Measurements from ENCODE around the gene DAPK2. TPM values are rescaled to one million over a fixed set of nuclear protein-coding genes. Genes with fewer than 3 reads are reported as not detected.

The DAPK2 gene
- total and polyA plus RNA-seq, 7 experiments from 2014 or later, result 0.46 to 9.3 (median 4.2) TPM; not detected in 3

GRCh38 chr15:63943829-63944680 is 102.2 kb downstream of the DAPK2 start:
- ATAC-seq (no peak), DNase-seq (no peak)
- peak overlapping the region in 1 of 9 donors; percentile 9 for H3K27ac Mint-ChIP-seq
- POLR2A ChIA-PET, result no interaction called here
- peaks cover 12 to 44% (median 16%) of the 10 kb centered on the region in 7 donors for H3K4me1 Mint-ChIP-seq
- no peaks in the 10 kb centered on the region for H3K27me3 Mint-ChIP-seq
- H3K4me3 Mint-ChIP-seq, result no peak overlapping the region
- Histone ChIP-seq H3K36me3 (ENCODE audit: control insufficient read depth in 2 of 3, insufficient read depth in 3 of 3, low read length in 3 of 3) (no peaks in the 10 kb centered on the region), H3K27me3 (ENCODE audit: control insufficient read depth in 2 of 2, insufficient read depth in 2 of 2, low read length in 2 of 2) (no peaks in the 10 kb centered on the region), H3K9me3 (ENCODE audit: control insufficient read depth in 2 of 3, low read length in 3 of 3) (no peaks in the 10 kb centered on the region), H3K27ac (ENCODE audit: low read depth, low read length) (no peak overlapping the region), H3K4me1 (ENCODE audit: control insufficient read depth in 2 of 2, insufficient read depth in 2 of 2, low read length in 2 of 2) (peaks cover 10 to 15% of the 10 kb centered on the region in 2 donors), H3K4me3 (ENCODE audit: low read length) (no peak overlapping the region)
- H3K36me3 Mint-ChIP-seq, result peaks cover 0 to 10% (median 0%) of the 10 kb centered on the region in 5 donors
- CTCF ChIA-PET, result interaction anchor here (0.6 to 1.9 kb wide), 7 partner anchors 9 to 177 kb away, joined by 3 to 7 read pairs (median 4); no protein-coding TSS in a partner anchor
- no peaks in the 10 kb centered on the region for H3K9me3 Mint-ChIP-seq
- intact Hi-C loops (cut with micrococcal nuclease), result no loop called here

- Histone ChIP-seq H3K27ac (ENCODE audit: low read depth, low read length) (no peak overlapping the region), H3K9me3 (ENCODE audit: control insufficient read depth in 2 of 3, low read length in 3 of 3) (no peaks in the 10 kb centered on the region), H3K4me3 (ENCODE audit: low read length) (no peak overlapping the region), H3K36me3 (ENCODE audit: control insufficient read depth in 2 of 3, insufficient read depth in 3 of 3, low read length in 3 of 3) (no peaks in the 10 kb centered on the region), H3K4me1 (ENCODE audit: control insufficient read depth in 2 of 2, insufficient read depth in 2 of 2, low read length in 2 of 2) (peaks cover 23% of the 10 kb centered on the region in 2 donors), H3K27me3 (ENCODE audit: control insufficient read depth in 2 of 2, insufficient read depth in 2 of 2, low read length in 2 of 2) (no peaks in the 10 kb centered on the region)
- intact Hi-C loops (cut with micrococcal nuclease), result no loop called here
- no peaks in the 10 kb centered on the region for H3K9me3 Mint-ChIP-seq
- no peaks in the 10 kb centered on the region for H3K27me3 Mint-ChIP-seq
- no peak for DNase-seq
- H3K4me1 Mint-ChIP-seq, result peaks cover 26 to 55% (median 30%) of the 10 kb centered on the region in 7 donors
- H3K27ac Mint-ChIP-seq, result peak overlapping the region in 2 of 9 donors; percentile 4 to 44
- H3K36me3 Mint-ChIP-seq, result peaks cover 0 to 19% (median 0%) of the 10 kb centered on the region in 5 donors
- H3K4me3 Mint-ChIP-seq, result no peak overlapping the region
- ChIA-PET POLR2A (interaction anchor here (0.6 kb wide), 1 partner anchor 746 kb away, joined by 3 read pairs; no protein-coding TSS in a partner anchor), CTCF (no interaction called here)
- no peak for ATAC-seq
Observed at GRCh38 chr15:63942486-63943365, 103.6 kb downstream of the DAPK2 start.

- no peaks in the 10 kb centered on the region for H3K27me3 Mint-ChIP-seq
- Histone ChIP-seq H3K27ac (ENCODE audit: low read depth, low read length) (no peak overlapping the region), H3K4me1 (ENCODE audit: control insufficient read depth in 2 of 2, insufficient read depth in 2 of 2, low read length in 2 of 2) (peaks cover 23 to 30% of the 10 kb centered on the region in 2 donors), H3K9me3 (ENCODE audit: control insufficient read depth in 2 of 3, low read length in 3 of 3) (no peaks in the 10 kb centered on the region), H3K4me3 (ENCODE audit: low read length) (no peak overlapping the region), H3K36me3 (ENCODE audit: control insufficient read depth in 2 of 3, insufficient read depth in 3 of 3, low read length in 3 of 3) (no peaks in the 10 kb centered on the region), H3K27me3 (ENCODE audit: control insufficient read depth in 2 of 2, insufficient read depth in 2 of 2, low read length in 2 of 2) (no peaks in the 10 kb centered on the region)
- ATAC-seq (no peak), DNase-seq (no peak)
- peaks cover 0 to 3% (median 0%) of the 10 kb centered on the region in 11 donors for H3K9me3 Mint-ChIP-seq
- POLR2A ChIA-PET, result no interaction called here
- intact Hi-C loops (cut with micrococcal nuclease), result no loop called here
- peaks cover 0 to 22% (median 0%) of the 10 kb centered on the region in 5 donors for H3K36me3 Mint-ChIP-seq
- CTCF ChIA-PET, result interaction anchor here (0.8 kb wide), 1 partner anchor 121 kb away, joined by 3 read pairs; no protein-coding TSS in a partner anchor
- H3K4me3 Mint-ChIP-seq, result no peak overlapping the region
- peak overlapping the region in 7 of 9 donors; percentile 4 to 72 (median 51) for H3K27ac Mint-ChIP-seq
- peaks cover 30 to 61% (median 36%) of the 10 kb centered on the region in 7 donors for H3K4me1 Mint-ChIP-seq
Observed at GRCh38 chr15:63941698-63942465, 104.4 kb downstream of the DAPK2 start.

- Histone ChIP-seq H3K4me1 (ENCODE audit: control insufficient read depth in 2 of 2, insufficient read depth in 2 of 2, low read length in 2 of 2) (peaks cover 23 to 30% of the 10 kb centered on the region in 2 donors), H3K9me3 (ENCODE audit: control insufficient read depth in 2 of 3, low read length in 3 of 3) (no peaks in the 10 kb centered on the region), H3K36me3 (ENCODE audit: control insufficient read depth in 2 of 3, insufficient read depth in 3 of 3, low read length in 3 of 3) (no peaks in the 10 kb centered on the region), H3K27ac (ENCODE audit: low read depth, low read length) (no peak overlapping the region), H3K4me3 (ENCODE audit: low read length) (no peak overlapping the region), H3K27me3 (ENCODE audit: control insufficient read depth in 2 of 2, insufficient read depth in 2 of 2, low read length in 2 of 2) (no peaks in the 10 kb centered on the region)
- ChIA-PET POLR2A (no interaction called here), CTCF (interaction anchor here (0.8 kb wide), 1 partner anchor 120 kb away, joined by 3 read pairs; no protein-coding TSS in a partner anchor)
- H3K4me3 Mint-ChIP-seq, result no peak overlapping the region
- peaks cover 0 to 3% (median 0%) of the 10 kb centered on the region in 11 donors for H3K9me3 Mint-ChIP-seq
- DNase-seq, result no peak
- no peaks in the 10 kb centered on the region for H3K27me3 Mint-ChIP-seq
- intact Hi-C loops (cut with micrococcal nuclease), result no loop called here
- ATAC-seq, result no peak
- H3K4me1 Mint-ChIP-seq, result peaks cover 30 to 61% (median 36%) of the 10 kb centered on the region in 7 donors
- peaks cover 0 to 22% (median 0%) of the 10 kb centered on the region in 5 donors for H3K36me3 Mint-ChIP-seq
- H3K27ac Mint-ChIP-seq, result peak overlapping the region in 5 of 9 donors; percentile 51 to 72 (median 67)
Observed at GRCh38 chr15:63940966-63941620, 105.2 kb downstream of the DAPK2 start.

GRCh38 chr15:63939531-63940130 is 106.7 kb downstream of the DAPK2 start:
- Histone ChIP-seq H3K4me1 (ENCODE audit: control insufficient read depth in 2 of 2, insufficient read depth in 2 of 2, low read length in 2 of 2) (peaks cover 17 to 30% of the 10 kb centered on the region in 2 donors), H3K27ac (ENCODE audit: low read depth, low read length) (no peak overlapping the region)

More at GRCh38 chr15:63939531-63940130, 106.7 kb downstream of the DAPK2 start:
- no peak overlapping the region for H3K4me3 ChIP-seq (ENCODE audit: low read length)
- no peaks in the 10 kb centered on the region for H3K9me3 ChIP-seq (ENCODE audit: control insufficient read depth in 2 of 3, low read length in 3 of 3)
- POLR2A ChIA-PET, result no interaction called here
- Mint-ChIP-seq H3K36me3 (peaks cover 0 to 26% (median 0%) of the 10 kb centered on the region in 5 donors), H3K4me3 (peak overlapping the region in 9 of 10 donors; percentile 3 to 81 (median 54)), H3K27ac (peak overlapping the region in 8 of 9 donors; percentile 24 to 93 (median 78)), H3K4me1 (peaks cover 29 to 58% (median 31%) of the 10 kb centered on the region in 7 donors), H3K9me3 (peaks cover 0 to 3% (median 0%) of the 10 kb centered on the region in 11 donors), H3K27me3 (no peaks in the 10 kb centered on the region)
- H3K27me3 ChIP-seq (ENCODE audit: control insufficient read depth in 2 of 2, insufficient read depth in 2 of 2, low read length in 2 of 2), result no peaks in the 10 kb centered on the region
- CTCF ChIA-PET, result no interaction called here
- DNase-seq (peak in 1 of 9 donors; percentile 33), ATAC-seq (peak; percentile 45)
- H3K36me3 ChIP-seq (ENCODE audit: control insufficient read depth in 2 of 3, insufficient read depth in 3 of 3, low read length in 3 of 3), result no peaks in the 10 kb centered on the region
- intact Hi-C loops (cut with micrococcal nuclease), result loop anchor here in 1 of 2 donors (5.0 kb wide), 1 partner anchor 47 kb away; no protein-coding TSS in a partner anchor

All from naive thymus-derived CD4-positive, alpha-beta T cell (primary cell).